Left hindlimb (tissue), 1 donor: ENCODE results near the gene CXCR5.
"Not testable (repeated sequence)": the region's sequence is repeated elsewhere in the genome, so short reads cannot be mapped to it uniquely, and the experiment has no call there.

Experiments used
- DNase-seq: peaks from one replicate; pipeline ENCODE4 v3.0.0-alpha.2; 2018

Gene CXCR5, protein sequence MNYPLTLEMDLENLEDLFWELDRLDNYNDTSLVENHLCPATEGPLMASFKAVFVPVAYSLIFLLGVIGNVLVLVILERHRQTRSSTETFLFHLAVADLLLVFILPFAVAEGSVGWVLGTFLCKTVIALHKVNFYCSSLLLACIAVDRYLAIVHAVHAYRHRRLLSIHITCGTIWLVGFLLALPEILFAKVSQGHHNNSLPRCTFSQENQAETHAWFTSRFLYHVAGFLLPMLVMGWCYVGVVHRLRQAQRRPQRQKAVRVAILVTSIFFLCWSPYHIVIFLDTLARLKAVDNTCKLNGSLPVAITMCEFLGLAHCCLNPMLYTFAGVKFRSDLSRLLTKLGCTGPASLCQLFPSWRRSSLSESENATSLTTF

DNA sequence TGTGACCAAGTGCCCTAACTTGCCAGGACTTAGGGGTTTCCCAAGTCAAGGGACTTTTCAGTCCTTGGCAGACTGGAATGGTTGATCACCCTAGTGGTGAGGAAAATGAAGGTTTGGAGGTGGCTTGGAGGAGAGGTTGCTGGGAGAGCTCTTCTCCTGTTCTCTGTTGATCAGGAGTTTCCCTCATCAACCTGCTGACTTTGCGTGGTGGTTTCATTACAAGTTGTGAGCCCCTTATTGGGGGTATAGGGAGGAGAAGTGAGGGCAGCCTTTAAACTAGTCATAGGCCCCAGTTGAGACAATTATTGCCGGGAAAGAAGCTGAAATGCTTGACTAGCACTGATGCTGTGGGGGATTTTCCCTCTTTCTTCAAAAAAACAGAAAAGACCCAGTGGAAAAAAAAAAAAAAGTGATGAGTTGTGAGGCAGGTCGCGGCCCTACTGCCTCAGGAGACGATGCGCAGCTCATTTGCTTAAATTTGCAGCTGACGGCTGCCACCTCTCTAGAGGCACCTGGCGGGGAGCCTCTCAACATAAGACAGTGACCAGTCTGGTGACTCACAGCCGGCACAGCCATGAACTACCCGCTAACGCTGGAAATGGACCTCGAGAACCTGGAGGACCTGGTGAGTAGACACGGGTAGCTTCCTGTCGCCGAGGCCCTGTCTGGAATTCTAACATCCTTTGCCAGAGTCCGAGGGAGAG lies at the start of gene CXCR5:
TSS of gene CXCR5 (plus strand) at position 525 of the 704 bp plus-strand sequence. CDS start at position 575, 50 bp downstream.
- no peak for DNase-seq

DNA sequence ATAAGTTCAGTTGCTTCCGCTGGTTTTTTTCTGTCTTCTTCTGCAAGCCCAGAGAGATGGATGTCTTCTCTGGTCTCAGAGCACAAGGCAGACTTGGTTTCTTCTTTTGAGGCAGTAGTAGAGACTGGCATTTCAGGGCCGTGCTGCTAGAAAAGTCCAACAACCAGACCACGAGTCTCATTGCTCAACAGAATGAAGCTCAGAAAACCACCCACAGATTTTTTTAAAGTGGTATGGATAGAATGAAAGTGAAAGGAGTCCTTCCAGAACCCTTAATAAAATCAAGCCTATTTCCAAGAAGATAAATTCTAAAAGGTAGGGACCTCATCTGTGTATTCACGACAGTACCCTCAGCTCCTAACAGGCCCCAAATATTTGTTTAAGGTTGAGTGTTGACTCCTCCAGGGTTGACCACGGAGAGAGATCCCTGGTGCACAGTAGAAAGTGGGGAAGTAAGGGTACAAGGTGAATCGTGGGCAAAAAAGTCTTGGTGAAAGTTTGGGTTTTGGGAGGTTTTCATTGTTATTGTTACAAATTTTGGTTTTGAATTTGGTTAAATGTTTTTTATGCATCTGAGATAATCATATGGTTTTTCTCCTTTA lies 49.2 kb upstream of the CXCR5 start:
- DNase-seq, result no peak

DNA sequence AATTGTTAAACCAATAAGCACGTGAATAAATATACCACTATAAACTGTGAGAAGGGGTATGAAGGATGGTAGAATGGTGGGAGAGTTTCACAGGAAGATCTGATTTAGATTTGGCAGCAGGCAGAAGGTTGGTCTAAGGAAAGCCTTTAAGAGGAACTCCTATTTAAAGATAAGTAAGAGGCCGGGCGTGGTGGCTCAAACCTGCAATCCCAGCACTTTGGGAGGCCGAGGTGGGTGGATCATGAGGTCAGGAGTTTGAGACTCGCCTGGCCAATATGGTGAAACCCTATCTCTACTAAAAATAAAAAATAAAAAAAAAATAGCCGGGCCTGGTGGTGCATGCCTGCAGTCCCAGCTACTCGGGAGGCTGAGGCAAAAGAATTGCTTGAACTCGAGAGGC lies 45.8 kb upstream of the CXCR5 start:
- no peak for DNase-seq

DNA sequence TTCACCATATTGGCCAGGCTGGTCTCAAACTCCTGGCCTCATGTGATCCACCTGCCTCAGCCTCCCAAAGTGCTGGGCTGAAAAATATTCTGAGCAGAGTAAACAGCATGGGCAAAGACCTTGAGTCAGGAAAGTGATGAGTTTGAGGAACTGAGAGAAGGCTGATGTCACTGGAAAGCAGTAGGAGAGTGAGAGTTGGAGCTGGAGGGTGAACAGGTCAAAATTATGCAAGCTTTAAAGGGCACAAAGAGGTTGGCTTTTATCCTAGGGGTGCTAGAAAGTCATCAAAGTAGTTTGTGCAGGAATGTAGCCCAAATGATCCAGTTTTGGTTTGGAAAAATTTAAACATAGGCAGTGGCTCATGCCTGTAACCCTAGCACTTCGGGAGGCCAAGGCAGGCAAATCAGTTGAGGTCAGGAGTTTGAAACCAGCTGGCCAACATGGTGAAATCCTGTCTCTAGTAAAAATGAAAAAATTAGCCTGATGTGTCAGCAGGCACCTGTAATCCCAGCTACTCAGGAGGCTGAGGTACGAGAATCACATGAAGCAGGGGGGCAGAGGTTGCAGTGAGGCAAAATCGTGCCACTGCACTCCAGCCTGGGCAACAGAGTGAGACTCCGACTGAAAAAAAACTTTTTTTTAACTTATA lies 44.7 kb upstream of the CXCR5 start:
- DNase-seq, result no peak

DNA sequence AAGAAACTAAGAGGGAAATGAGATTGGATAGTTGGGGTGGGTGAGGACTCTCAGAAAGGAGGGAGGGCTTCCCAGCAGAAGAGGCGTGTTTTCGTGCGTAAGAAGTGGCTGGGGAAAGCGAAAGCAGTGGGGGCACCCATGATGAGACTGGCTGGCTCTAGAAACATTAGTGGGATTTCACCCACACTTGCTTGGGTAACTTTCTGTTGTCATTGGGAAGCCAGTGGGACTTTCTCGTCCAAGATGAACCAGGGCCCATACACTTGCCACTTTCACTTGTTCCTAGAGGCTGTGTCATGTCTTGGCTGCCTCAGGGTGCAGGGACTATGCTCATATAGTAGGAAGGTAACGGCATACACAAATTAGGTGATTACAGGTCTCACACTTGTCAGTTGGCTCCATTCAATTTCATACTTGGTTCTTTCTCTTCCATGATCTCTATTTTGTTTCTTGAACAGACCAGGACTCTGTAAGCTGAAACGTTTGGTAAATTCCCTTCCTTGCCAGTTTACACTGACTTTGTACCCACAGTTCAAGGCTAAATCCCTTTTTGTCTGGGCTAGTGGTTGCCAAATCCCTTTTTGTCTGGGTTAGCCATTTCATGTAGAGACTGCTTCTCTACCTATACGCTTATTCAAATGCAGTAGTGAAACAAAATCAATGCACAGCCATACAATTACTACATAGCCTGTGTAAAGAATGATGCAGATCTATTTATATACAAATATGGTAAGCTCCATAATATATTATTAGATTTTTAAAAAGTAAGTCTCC lies 42.0 kb upstream of the CXCR5 start:
- DNase-seq, result no peak

DNA sequence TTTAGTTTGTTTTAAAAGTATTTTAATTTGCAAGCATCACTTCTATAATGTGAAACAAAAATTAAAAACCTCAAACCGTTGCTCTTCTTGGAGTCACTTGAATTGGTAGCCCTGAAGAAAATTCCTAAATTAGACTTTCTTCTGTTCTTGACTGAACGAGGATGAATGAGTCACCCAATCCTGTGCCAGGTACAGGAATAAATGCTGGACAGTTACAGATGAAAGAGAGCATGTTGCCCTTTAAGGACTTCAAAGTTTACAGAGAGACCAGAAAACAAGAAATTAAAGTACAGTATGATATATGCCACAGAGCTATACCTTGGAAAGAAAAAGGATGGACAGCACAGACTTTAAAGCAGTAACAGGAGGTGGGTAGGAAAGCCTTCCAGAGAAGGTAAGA lies 41.3 kb upstream of the CXCR5 start:
- DNase-seq, result no peak

DNA sequence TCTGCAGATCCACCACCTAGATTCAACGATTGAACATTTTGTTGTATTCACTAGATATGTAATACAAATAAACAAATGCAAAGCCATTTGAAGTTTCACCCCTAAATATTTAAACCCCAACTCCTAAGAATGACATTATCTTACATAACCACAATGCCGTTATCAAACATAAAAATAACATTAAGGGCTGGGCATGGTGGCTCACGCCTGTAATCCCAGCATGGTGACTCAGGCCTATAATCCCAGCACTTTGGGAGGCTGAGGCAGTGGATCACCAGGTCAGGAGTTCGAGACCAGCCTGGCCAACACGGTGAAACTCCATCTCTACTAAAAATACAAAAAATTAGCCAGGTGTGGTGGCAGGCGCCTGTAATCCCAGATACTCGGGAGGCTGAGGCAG lies 40.8 kb upstream of the CXCR5 start:
- DNase-seq, result not testable (repeated sequence)

DNA sequence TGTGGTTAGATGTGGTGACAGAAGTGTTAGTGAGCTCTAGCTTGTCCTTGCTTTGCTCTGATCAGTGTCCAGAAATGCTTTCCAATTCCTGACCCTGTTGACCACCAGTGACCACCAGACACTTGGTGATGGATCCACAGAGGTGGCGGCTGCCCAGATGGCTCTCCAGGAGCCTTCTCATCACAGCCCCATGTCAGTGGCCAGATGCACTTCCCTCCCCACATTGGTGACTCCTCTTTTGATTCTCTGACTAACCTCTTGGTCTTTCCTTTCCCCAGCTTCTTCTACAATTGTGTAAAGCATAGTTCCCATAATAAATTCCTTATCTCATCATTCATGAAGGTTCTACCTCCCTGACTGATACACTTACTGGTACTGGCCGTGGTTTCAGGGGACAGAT lies 40.1 kb upstream of the CXCR5 start:
- no peak for DNase-seq

DNA sequence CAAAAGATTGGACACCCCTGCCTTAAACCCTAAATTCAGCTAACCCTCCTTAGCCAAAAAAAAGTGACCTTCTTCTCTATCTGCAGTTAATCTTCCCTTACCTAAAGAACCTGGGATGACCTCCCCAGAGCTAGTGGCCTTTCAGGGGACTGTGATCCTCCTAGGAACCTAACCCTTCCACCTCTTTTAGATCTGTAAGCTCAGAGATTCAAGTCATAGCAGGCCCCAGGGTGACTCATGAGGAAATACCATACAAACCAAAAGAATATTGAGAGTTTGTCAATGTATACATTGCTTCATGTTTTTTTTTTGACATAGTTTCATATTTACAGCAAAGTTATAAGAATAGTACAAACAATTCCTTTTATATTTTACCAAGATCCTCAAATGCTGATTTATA lies 38.3 kb upstream of the CXCR5 start:
- DNase-seq, result no peak

DNA sequence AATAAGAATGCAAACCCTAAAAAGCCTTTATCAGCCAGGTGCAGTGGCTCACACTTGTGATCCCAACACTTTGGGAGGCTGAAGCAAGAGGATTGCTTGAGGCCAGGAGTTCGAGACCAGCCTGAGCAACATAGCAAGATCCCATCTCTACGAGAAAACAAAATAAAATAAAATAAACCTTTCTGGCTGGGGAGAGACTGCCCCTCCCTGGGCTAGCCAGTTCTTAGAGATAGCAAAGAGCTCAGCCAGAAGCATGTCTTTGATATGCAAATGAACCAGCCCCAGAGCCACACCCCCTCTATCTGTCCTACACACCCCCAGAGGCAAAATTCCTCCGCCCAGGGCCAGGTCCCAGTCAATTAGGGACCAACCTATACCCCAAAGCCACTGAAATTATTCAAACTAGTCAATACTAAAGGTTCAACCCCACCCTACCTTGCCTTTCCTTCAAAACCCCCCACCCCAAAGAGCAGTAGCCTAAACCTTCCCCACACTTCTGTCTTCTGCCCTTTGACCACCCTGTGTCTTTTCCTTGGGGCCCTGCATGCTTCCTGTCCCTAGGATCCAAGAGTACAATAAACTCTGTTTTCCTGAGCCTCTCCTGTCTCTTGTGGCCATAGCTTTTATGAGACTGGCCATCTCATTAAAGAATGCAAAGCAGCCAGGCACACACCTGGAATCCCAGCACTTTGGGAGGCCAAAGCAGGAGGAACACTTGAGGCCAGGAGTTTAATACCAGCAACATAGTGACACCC lies 37.3 kb upstream of the CXCR5 start:
- DNase-seq, result no peak

DNA sequence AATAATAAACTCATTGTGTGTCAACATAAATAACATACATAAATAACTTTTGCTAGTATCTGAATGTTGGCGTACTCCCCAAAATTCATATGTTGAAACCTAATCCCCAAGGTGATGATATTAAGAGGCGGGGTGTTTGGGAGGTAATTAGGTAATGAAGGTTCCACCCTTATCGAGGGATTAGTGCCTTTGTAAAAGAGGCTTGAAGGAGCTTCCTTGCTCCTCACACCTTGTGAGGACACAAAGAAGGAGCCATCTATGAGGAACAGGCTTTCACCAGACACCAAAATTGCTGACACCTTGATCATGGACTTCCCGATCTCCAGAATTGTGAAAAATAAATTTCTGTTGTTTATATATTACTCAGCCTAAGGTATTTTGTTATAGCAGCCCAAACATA lies 33.9 kb upstream of the CXCR5 start:
- DNase-seq, result no peak

DNA sequence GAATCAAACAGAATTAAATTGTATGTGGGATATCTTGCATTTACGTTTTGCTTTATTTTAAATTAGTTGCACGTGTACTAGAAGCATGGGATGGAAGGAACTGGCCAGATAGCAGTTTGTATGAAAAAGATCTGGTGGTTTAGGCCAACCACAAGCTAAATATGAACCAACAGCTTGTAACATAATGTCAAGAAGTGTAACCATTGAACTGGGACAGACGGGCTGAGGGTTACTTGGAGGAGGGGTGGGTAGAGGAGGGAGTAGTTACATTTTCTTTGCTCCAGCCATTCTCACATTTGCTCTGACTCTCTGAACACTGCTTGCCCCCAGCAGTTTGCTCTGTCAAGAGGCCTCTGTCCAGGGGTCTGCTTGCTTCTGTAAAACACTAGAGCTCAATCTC lies 31.7 kb upstream of the CXCR5 start:
- no peak for DNase-seq

DNA sequence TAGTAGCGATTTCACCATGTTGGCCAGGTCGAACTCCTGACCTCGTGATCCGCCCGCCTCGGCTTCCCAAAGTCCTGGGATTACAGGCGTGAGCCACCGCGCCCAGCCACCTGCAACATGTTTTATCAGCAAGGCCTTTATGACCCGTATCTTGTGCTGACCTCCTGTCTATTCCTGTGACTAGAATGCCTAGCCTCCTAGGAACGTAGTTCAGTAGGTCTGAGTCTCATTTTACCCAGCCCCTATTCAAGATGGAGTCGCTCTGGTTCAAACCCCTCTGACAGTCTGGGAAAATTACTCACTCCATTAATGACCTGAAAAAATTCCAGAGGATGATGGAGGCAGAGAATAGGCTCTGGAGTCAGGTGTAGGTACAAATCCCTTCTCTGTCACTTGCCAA lies 30.0 kb upstream of the CXCR5 start:
- DNase-seq, result no peak

DNA sequence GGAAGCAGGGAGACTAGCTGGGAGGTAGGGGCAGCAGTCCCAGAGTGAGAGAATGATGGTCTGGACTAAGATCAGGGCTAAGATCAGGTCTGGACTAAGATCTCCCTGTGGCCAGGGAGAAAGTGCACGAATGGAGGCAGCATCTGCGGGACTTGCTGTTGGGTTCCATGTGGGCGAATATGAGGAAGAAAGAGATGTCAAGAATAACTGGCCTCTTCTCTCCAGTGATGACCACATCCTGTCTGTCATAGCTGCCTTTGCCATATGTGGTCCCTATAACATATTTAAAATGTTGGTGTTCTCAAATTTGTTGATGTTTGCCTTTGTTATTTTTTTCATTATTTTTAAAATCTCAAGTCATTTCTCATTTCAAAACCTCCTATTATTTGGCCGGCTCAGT lies 27.4 kb upstream of the CXCR5 start:
- DNase-seq, result no peak

DNA sequence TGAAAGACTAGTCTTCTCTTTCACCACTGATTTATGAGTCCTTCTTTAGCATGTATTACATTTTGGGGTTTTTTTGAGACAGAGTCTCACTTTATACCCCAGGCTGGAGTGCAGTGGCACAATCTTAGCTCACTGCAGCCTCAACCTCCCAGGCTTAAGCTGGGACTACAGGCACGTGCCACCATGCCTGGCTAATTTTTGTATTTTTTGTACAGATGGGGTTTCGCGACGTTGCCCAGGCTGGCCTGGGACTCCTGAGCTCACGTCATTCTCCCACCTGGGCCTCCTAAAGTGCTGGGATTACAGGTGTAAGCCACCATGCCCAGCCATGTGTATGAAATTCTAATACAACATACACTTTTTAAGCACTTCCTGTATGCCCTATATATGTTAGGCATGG lies 26.3 kb upstream of the CXCR5 start:
- no peak for DNase-seq

DNA sequence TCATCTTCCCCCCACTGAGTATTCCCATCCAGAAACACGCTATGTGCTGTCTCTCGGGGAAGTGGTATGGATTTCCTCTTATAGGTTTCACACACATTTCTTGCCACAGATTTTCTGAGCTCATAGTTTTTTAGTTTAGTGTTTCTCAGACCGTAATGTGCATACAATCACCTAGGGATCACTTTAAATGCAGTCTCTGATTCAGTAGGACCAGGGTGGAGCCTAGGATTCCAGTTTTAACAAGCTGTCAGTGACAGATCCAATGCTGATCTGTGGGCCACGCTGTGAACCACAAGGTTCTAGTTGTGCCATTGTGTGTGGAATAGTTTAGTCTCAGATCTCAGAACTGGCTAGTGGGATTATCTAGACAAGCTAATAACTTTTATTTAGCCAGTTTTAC lies 23.7 kb upstream of the CXCR5 start:
- no peak for DNase-seq

DNA sequence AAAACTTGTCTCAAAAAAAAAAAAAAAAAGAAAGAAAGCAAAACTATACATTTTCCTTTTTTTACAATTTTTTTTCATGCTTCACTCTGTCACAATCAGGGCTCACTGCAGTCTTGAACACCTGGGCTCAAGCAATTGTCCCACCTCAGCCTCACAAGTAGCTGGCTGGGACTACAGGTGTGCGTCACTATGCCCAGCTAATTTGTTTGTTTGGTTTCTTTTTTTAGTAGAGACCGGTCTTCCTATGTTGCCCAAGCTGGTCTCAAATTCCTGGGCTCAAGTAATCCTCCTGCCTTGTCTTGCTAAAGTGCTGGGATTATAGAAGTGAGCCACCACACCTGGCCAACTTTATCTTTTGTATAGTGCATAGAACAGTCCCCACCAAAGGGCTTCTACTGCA lies 15.0 kb upstream of the CXCR5 start:
- no peak for DNase-seq

DNA sequence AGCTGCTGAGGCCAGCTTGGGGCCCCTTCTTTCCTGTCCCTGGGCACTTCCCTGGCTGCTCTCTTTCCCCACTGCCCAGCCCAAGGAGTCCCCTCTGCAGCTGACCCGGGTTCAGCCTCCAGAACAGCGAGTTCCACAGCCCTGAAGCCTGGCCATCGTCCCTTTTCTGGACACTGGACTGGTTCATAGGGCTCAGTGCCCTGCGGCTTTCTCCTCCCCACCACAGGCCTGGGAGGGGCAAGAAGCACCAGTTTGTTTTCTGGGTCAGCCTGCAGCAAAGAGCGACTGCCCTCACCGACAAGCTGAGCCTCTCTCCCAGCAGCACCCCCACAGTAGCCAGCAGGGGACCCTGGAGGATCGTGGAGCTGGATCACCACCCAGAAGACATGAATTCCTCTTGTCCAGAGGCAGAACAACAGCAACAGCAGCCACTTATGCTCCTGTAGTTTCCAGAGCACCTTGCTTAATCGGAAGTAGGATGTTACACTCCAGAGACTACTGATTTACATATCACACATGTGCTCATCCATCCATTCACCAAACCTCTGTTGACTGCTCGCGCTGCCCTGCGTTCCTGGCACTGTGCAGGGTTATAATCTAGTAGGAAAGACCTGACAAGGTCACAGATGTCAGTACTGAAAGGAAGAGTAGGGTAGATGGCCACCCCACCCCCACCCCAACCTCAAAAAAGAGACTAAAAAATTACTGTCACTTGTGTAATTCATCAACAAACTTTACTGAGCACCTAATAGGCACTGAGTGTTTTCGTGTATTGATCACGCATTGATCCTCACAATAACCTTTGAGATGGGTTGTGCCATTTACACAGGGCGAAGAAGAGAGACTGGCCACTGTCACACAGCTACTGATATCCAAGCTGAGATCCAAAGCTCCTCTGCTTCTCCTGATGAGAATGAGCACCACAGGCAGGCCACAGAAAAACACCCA lies 13.0 kb upstream of the CXCR5 start:
- DNase-seq, result peak; percentile 70

DNA sequence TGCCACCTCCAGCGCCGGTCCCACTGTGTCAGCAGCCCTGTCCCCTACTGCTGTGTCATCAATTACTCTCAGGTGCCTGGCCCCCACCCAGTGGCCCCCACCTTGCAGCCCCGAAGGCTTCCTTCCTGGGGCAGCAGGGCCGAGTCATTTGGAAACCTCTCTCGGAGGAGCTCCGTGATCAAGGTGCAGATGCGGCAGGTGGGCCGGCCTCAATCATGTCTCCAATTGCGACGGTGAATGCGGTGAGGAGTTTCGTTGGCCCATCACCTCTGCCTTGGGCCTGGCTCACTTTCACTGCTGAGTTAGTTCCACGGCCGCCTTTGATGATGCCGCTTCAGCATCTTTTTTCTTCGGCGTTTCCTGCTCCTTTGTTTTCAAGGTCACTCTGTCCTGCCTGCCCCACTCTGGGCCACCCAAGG lies 11.3 kb upstream of the CXCR5 start:
- DNase-seq, result no peak

DNA sequence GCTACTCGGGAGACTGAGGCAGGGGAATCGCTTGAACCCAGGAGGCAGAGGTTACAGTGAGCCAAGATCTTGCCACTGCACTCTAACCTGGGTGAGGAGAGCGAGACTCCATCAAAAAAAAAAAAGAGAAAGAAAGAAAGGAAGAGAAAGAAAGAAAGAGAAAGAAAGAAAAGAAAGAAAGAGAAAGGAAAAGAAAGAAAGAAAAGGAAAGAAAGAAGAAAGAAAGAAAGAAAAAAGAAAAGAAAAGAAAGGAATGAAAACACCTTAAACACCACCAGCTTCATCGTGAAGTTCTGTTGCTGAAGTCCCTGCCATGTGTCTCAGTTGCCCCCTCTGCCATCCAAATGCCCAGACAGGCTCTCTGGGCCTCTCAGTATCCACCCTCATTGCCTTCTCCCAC lies 9.9 kb upstream of the CXCR5 start:
- DNase-seq, result no peak

DNA sequence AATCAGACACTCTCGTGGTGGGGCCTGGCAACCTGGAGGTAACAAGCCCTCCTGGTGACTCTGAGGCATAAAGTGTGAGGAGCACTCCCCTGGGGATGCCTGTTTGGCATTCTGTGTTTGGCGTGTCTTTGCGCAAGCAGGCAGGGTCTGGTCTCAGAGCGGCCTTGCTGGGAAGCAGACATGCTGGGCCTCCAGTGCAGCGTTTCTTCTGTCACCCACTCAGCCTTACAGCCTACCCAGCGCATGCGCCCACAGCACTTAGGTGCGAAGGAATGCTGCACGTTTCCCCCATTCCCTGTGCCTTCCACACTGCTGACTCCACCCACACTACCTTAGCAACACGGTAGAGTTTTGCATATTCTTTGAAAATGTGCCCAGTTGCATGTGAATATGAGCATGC lies 7.4 kb upstream of the CXCR5 start:
- no peak for DNase-seq
